ENCODE data around the gene PSMD10. TPM values are rescaled to one million over a fixed set of nuclear protein-coding genes. Genes with fewer than 3 reads are reported as not detected.

PSMD10 gene
- total RNA-seq, 1 donor from 2014 or later, result 20.3 TPM

DNA sequence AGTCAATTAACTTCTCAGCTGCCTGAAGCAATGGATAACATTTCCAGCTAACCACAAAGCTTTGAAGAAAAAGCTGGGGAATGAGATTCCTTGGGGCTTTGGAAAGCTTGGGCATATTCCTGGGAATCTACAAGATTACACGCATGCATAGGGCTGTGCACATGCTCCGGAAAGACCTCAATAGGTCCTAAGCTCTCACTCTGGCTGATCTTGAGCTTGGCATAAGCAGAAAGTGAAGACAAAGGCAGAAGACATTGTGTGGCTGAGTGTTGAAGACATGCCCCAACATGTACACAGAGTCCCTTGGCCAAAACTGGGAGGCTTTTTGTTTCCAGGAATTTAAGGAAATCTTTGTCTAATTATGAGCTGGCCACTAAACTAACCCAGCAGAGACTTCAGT, 31.4 kb upstream of the PSMD10 start:
- H3K27me3 ChIP-seq (ENCODE audit: low read depth), result no peaks in the 10 kb centered on the region
- H3K4me3 ChIP-seq, result no peak overlapping the region
- H3K9me3 ChIP-seq (replicated peaks), result no peaks in the 10 kb centered on the region
- no peaks in the 10 kb centered on the region for H3K36me3 ChIP-seq
- peak overlapping the region; percentile 66 for H3K27ac ChIP-seq (replicated peaks)
- peaks cover 60% of the 10 kb centered on the region for H3K4me1 ChIP-seq
- no peak for DNase-seq
- intact Hi-C loops (cut with micrococcal nuclease), result no loop called here
- TF ChIP-seq, protein P1, sequence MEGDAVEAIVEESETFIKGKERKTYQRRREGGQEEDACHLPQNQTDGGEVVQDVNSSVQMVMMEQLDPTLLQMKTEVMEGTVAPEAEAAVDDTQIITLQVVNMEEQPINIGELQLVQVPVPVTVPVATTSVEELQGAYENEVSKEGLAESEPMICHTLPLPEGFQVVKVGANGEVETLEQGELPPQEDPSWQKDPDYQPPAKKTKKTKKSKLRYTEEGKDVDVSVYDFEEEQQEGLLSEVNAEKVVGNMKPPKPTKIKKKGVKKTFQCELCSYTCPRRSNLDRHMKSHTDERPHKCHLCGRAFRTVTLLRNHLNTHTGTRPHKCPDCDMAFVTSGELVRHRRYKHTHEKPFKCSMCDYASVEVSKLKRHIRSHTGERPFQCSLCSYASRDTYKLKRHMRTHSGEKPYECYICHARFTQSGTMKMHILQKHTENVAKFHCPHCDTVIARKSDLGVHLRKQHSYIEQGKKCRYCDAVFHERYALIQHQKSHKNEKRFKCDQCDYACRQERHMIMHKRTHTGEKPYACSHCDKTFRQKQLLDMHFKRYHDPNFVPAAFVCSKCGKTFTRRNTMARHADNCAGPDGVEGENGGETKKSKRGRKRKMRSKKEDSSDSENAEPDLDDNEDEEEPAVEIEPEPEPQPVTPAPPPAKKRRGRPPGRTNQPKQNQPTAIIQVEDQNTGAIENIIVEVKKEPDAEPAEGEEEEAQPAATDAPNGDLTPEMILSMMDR (IDR thresholded peaks at IDR 0.05; ENCODE audit: borderline replicate concordance), result no peak

DNA sequence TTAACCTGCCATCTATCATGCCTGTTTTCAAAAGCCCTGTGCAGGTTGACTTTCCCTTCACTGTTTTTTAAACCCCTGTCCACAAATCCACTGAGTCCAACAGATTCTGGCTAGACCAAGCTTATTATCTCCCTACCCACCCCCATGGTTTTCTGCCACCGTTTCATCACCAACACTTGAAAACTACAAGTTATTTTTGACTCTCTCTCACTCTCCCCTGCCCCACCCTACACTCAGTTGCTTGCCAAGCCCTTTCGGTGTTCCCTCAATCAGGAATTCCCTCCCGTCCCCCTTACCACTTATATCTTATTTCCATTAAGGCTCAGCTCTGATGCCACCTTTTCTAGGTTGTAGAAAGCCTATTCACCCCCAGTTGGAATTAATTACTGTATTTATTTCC, 29.9 kb upstream of the PSMD10 start:
- peaks cover 74% of the 10 kb centered on the region for H3K4me1 ChIP-seq
- intact Hi-C loops (cut with micrococcal nuclease), result no loop called here
- H3K27me3 ChIP-seq (ENCODE audit: low read depth), result no peaks in the 10 kb centered on the region
- TF ChIP-seq, protein P1 (IDR thresholded peaks at IDR 0.05; ENCODE audit: borderline replicate concordance), result no peak
- DNase-seq, result no peak
- H3K4me3 ChIP-seq, result no peak overlapping the region
- H3K27ac ChIP-seq (replicated peaks), result peak overlapping the region; percentile 66
- H3K9me3 ChIP-seq (replicated peaks), result no peaks in the 10 kb centered on the region
- no peaks in the 10 kb centered on the region for H3K36me3 ChIP-seq

DNA sequence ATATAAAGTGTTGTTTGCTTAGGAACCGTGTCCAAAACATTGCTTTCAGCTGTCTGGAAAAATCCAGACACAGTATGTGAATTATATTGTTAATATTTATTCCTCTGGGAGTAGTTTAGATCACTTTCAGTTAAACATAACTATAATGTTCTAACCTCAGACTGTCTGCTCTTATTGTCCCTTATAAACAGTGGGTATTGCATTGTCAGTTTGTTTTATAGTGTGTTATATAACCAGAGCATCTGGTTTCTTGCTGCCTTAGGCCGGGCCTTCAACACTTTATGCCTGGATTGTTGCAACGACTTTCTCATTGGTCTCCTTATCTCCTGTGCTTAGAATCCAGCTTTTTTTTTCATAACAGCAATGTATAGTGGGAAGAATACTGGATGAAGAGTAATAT, 26.6 kb upstream of the PSMD10 start:
- no peaks in the 10 kb centered on the region for H3K36me3 ChIP-seq
- no peaks in the 10 kb centered on the region for H3K9me3 ChIP-seq (replicated peaks)
- no peak for DNase-seq
- no peaks in the 10 kb centered on the region for H3K27me3 ChIP-seq (ENCODE audit: low read depth)
- no peak overlapping the region for H3K27ac ChIP-seq (replicated peaks)
- H3K4me3 ChIP-seq, result no peak overlapping the region
- TF ChIP-seq, protein P1 (IDR thresholded peaks at IDR 0.05; ENCODE audit: borderline replicate concordance), result no peak
- H3K4me1 ChIP-seq, result peaks cover 58% of the 10 kb centered on the region
- intact Hi-C loops (cut with micrococcal nuclease), result no loop called here

DNA sequence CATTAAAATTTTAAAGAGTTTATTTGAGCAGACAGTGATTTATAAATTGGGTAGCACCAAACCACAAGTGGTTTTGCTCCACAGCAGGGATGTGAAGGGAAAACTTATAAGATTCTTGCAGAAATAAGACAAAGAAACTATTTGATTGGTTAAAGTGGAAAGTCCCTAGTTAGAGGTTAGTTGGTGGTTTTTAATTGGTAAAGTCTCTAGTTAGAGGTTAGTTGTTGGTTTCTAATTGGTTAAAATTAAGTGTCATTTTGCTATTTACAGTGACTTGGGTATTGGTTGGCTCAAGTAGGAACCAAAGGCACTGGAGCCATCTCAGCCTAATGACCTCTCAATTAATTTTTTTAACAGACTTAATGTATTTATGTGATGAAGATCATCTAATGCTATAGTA, 23.2 kb upstream of the PSMD10 start:
- TF ChIP-seq, protein P1 (IDR thresholded peaks at IDR 0.05; ENCODE audit: borderline replicate concordance), result no peak
- Histone ChIP-seq H3K27ac (replicated peaks) (no peak overlapping the region), H3K27me3 (ENCODE audit: low read depth) (no peaks in the 10 kb centered on the region), H3K4me3 (no peak overlapping the region), H3K4me1 (peaks cover 28% of the 10 kb centered on the region), H3K36me3 (no peaks in the 10 kb centered on the region), H3K9me3 (replicated peaks) (no peaks in the 10 kb centered on the region)
- intact Hi-C loops (cut with micrococcal nuclease), result no loop called here
- DNase-seq, result no peak

DNA sequence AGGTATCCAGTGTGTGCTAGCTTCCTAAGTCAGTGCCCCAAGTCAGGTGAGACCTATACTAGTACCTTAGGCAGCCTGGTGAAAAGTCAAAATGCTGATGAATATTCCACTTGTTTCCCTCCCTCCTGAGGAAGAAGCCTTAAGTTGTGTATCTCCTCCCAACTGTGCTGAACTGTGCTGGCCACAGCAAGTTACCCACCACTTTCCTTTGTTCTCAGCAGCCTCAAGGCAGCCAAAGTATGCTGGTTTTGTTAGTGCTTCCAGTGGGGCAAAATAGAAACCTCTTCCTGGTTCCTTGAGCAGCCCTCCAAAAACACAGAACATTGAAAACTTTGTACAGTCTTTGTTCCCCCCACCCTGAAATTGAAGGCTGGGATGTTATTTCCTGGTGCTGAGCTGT, 14.1 kb upstream of the PSMD10 start:
- no peaks in the 10 kb centered on the region for H3K4me1 ChIP-seq
- H3K4me3 ChIP-seq, result no peak overlapping the region
- peaks cover 4% of the 10 kb centered on the region for H3K9me3 ChIP-seq (replicated peaks)
- H3K36me3 ChIP-seq, result no peaks in the 10 kb centered on the region
- intact Hi-C loops (cut with micrococcal nuclease), result no loop called here
- no peak for DNase-seq
- no peaks in the 10 kb centered on the region for H3K27me3 ChIP-seq (ENCODE audit: low read depth)
- H3K27ac ChIP-seq (replicated peaks), result peak overlapping the region; percentile 52
- TF ChIP-seq, protein P1 (IDR thresholded peaks at IDR 0.05; ENCODE audit: borderline replicate concordance), result no peak

DNA sequence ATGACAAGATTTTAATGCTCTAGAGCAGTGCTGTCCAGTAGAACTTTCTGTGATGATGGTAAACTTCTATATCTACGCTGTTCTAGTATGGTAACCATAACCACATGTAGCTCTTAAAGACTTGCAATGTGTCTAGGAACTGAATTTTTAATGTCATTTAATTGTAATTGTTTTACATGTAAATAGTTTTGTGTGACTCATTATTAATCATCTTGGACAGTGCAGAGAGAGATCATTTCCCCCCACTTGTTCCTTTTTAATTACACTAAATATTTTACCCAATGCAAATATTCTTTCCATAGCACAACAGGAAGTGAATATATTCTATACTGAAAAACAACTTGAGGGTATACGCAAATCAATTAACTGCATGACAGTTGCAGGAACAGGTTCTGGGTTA, 6.0 kb upstream of the PSMD10 start:
- H3K27ac ChIP-seq (replicated peaks), result no peak overlapping the region
- intact Hi-C loops (cut with micrococcal nuclease), result no loop called here
- no peaks in the 10 kb centered on the region for H3K27me3 ChIP-seq (ENCODE audit: low read depth)
- no peak overlapping the region for H3K4me3 ChIP-seq
- DNase-seq, result no peak
- H3K9me3 ChIP-seq (replicated peaks), result no peaks in the 10 kb centered on the region
- peaks cover 4% of the 10 kb centered on the region for H3K4me1 ChIP-seq
- TF ChIP-seq, protein P1 (IDR thresholded peaks at IDR 0.05; ENCODE audit: borderline replicate concordance), result no peak
- no peaks in the 10 kb centered on the region for H3K36me3 ChIP-seq
